Measurements from ENCODE around the gene GPR62. TPM values are rescaled to one million over a fixed set of nuclear protein-coding genes. Genes with fewer than 3 reads are reported as not detected.
A peak's percentile ranks its signal among the peaks of the same experiment; 100 is the strongest.

The GPR62 gene
- total RNA-seq, 6 experiments from 2014 or later: 0.07 to 0.10 TPM; not detected in 4

DNA sequence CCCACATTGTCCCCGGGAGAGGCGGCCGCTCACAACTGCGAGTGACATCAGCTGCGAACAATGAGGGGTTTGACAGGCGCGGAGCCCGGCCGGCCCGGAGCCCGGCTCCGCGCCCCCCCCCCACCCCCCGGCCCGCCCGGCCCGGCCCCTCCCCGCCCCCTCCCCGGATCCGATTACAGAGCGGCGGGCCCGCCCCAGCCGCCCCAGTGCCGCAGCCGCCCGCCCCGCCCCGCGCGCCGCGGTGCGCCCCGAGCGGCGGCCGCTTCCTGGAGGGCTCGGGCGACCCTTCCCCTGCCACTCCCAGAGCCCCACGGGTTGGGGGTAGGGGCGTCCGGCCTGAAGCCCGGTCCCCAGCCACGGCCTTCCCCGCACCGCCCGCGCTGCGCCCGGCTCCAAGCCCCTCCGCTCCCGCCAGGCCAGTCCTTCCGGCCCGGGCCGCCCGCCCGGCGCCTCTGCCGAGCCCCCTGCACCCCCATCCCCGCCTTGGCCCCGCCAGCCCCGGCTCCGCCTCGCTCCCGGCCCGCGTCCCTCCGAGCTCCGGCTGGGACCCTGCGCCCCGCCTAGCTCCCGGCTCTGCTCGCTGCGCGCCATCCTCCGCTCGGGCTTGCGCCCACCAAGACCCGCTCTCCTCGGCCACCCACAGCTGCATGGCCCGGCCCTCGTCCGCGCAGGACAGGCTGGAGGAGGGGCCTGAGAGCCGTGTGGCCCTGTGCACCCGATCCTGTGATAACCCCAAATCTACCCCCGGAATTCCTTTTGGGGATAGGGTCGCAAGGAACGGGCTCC lies 12.4 kb downstream of the GPR62 start, which contains the start of gene PCBP4:
Gene PCBP4 (minus strand): TSS at position 71 of the 786 bp plus-strand sequence. CDS start 6,214 bp downstream, outside the sequence.
- peak within 1 kb of the TSS; percentile 95 for H3K4me3 Mint-ChIP-seq
- peaks cover 27% of the 10 kb centered on the region for H3K4me1 Mint-ChIP-seq (ENCODE audit: low read depth)
- H3K27ac Mint-ChIP-seq: peak within 1 kb of the TSS; percentile 85
- TF ChIP-seq, protein P1, sequence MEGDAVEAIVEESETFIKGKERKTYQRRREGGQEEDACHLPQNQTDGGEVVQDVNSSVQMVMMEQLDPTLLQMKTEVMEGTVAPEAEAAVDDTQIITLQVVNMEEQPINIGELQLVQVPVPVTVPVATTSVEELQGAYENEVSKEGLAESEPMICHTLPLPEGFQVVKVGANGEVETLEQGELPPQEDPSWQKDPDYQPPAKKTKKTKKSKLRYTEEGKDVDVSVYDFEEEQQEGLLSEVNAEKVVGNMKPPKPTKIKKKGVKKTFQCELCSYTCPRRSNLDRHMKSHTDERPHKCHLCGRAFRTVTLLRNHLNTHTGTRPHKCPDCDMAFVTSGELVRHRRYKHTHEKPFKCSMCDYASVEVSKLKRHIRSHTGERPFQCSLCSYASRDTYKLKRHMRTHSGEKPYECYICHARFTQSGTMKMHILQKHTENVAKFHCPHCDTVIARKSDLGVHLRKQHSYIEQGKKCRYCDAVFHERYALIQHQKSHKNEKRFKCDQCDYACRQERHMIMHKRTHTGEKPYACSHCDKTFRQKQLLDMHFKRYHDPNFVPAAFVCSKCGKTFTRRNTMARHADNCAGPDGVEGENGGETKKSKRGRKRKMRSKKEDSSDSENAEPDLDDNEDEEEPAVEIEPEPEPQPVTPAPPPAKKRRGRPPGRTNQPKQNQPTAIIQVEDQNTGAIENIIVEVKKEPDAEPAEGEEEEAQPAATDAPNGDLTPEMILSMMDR (IDR thresholded peaks at IDR 0.05): no peak
- H3K36me3 Mint-ChIP-seq (ENCODE audit: low read depth): no peaks in the 10 kb centered on the region
- H3K27me3 Mint-ChIP-seq (ENCODE audit: insufficient read depth): no peaks in the 10 kb centered on the region; the same call in 1 of the 2 replicates
- peak; percentile 40 for DNase-seq
- no peaks in the 10 kb centered on the region for H3K9me3 Mint-ChIP-seq

GRCh38 chr3:51968170-51968775 lies 13.1 kb downstream of the GPR62 start:
- Mint-ChIP-seq H3K9me3 (no peaks in the 10 kb centered on the region), H3K4me1 (ENCODE audit: low read depth) (peaks cover 21% of the 10 kb centered on the region), H3K36me3 (ENCODE audit: low read depth) (no peaks in the 10 kb centered on the region), H3K27ac (peak overlapping the region; percentile 77), H3K27me3 (ENCODE audit: insufficient read depth) (no peaks in the 10 kb centered on the region; the same call in 1 of the 2 replicates), H3K4me3 (peak overlapping the region; percentile 86)
- TF ChIP-seq, protein P1 (IDR thresholded peaks at IDR 0.05): no peak
- no peak for DNase-seq

- H3K27me3 Mint-ChIP-seq (ENCODE audit: insufficient read depth): no peaks in the 10 kb centered on the region; the same call in 1 of the 2 replicates
- no peaks in the 10 kb centered on the region; the same call in 1 of the 2 replicates for H3K36me3 Mint-ChIP-seq (ENCODE audit: low read depth)
- H3K4me3 Mint-ChIP-seq: no peak overlapping the region
- no peak overlapping the region; the same call in 1 of the 2 replicates for H3K27ac Mint-ChIP-seq
- no peaks in the 10 kb centered on the region for H3K9me3 Mint-ChIP-seq
- TF ChIP-seq, protein P1 (IDR thresholded peaks at IDR 0.05): no peak
- H3K4me1 Mint-ChIP-seq (ENCODE audit: low read depth): peaks cover 28% of the 10 kb centered on the region
- no peak for DNase-seq
Measured at GRCh38 chr3:51968883-51969678, 13.9 kb downstream of the GPR62 start.

- Mint-ChIP-seq H3K9me3 (no peaks in the 10 kb centered on the region), H3K36me3 (ENCODE audit: low read depth) (no peaks in the 10 kb centered on the region; the same call in 1 of the 2 replicates), H3K4me1 (ENCODE audit: low read depth) (peaks cover 27% of the 10 kb centered on the region), H3K27me3 (ENCODE audit: insufficient read depth) (no peaks in the 10 kb centered on the region), H3K4me3 (no peak overlapping the region), H3K27ac (no peak overlapping the region)
- DNase-seq: no peak
- TF ChIP-seq, protein P1 (IDR thresholded peaks at IDR 0.05): no peak
Measured at GRCh38 chr3:51969841-51970240, 14.7 kb downstream of the GPR62 start.

GRCh38 chr3:51970606-51971300 lies 15.6 kb downstream of the GPR62 start:
- Mint-ChIP-seq H3K4me3 (no peak overlapping the region), H3K27me3 (ENCODE audit: insufficient read depth) (no peaks in the 10 kb centered on the region), H3K27ac (no peak overlapping the region), H3K36me3 (ENCODE audit: low read depth) (no peaks in the 10 kb centered on the region; the same call in 1 of the 2 replicates), H3K4me1 (ENCODE audit: low read depth) (peaks cover 26% of the 10 kb centered on the region), H3K9me3 (no peaks in the 10 kb centered on the region)
- DNase-seq: no peak
- TF ChIP-seq, protein P1 (IDR thresholded peaks at IDR 0.05): no peak

Data from HFFc6 (cell line).